Measurements from ENCODE around the gene ERICH4. TPM values are rescaled to one million over a fixed set of nuclear protein-coding genes. Genes with fewer than 3 reads are reported as not detected.

Gene ERICH4
- total and polyA plus RNA-seq, 2 of the 13 experiments (the other 11 are each of a cell fraction or from before 2014, with no cell fraction given), result 0.40 to 0.64 TPM

- Histone ChIP-seq H4K20me1 (ENCODE audit: insufficient read depth, low read length) (no peaks in the 10 kb centered on the region), H3K4me1 (ENCODE audit: insufficient read depth, low read length) (peaks cover 23% of the 10 kb centered on the region), H3K36me3 (replicated peaks in 1 of 2; ENCODE audit: control insufficient read depth in 1 of 2, insufficient read depth in 2 of 2, low read length in 2 of 2) (no peaks in the 10 kb centered on the region), H3K79me2 (ENCODE audit: insufficient read depth, low read length) (peaks cover 32% of the 10 kb centered on the region), H3K9me3 (ENCODE audit: low read length) (no peaks in the 10 kb centered on the region), H3K4me2 (ENCODE audit: low read depth, low read length) (peak overlapping the region; percentile 83; the same call in 1 of the 2 replicates), H3K27ac (ENCODE audit: extremely low read length, insufficient read depth, low read length) (no peak overlapping the region), H3K4me3 (replicated peaks in 1 of 3; ENCODE audit: insufficient read depth in 1 of 3, low read depth in 2 of 3, low read length in 3 of 3) (no peak overlapping the region), H3K9ac (ENCODE audit: insufficient read depth, low read depth, low read length) (no peak overlapping the region), H3K27me3 (ENCODE audit: control insufficient read depth in 1 of 2, insufficient read depth in 2 of 2, low read length in 2 of 2) (no peaks in the 10 kb centered on the region; a peak in 1 of 5 replicates), H2AFZ (ENCODE audit: low read length) (no peak overlapping the region)
- 97% methylated on average over 2 of the region's 2 CpGs for WGBS (ENCODE audit: low lambda C conversion rate)
- DNase-seq (ENCODE audit: low spot score), result no peak
- no TSS peak for BruUV-seq (replicated peaks)
- in situ Hi-C loops (cut with HindIII; ENCODE audit: extremely low pct_ligation_motif_present, low pct_unique_long_range_greater_than_20kb), result no loop called here
- ChIA-PET CTCF (ENCODE audit: low intra/inter-chr PET ratio, low total read pairs) (no interaction called here), POLR2A (interaction anchor here (1.6 kb wide), 1 partner anchor 9 kb away, joined by 8 read pairs; no protein-coding TSS in a partner anchor)
- no peak for FAIRE-seq
- TF ChIP-seq CENPX (CRISPR knock-in tag; IDR thresholded peaks at IDR 0.05), result no peak
- intact Hi-C loops (cut with micrococcal nuclease; ENCODE audit: unreplicated experiment), result no loop called here
- no peak for ATAC-seq
Measured at GRCh38 chr19:41399525-41399924, 43.4 kb upstream of the ERICH4 start.

DNA sequence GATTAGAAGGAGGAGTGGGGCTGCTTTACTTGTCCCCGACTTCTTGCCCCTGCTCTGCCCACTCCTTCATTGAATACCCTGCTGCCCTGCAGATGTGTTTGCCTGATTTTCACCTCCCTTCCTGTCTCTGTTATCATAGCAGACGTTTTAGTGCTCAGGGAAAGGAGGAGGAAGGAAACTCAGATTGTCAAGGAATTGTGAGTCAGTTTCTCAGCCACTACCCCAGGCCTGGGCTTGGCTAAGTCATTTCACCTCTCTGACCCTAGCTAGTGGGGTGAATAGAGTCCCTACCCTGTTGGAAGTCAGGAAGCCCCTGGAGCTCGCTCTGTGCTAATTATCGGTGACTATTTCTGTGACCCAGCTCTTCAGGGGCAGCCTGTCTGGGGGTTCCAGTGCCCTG, 41.5 kb upstream of the ERICH4 start:
- Histone ChIP-seq H3K9me3 (ENCODE audit: low read length) (no peaks in the 10 kb centered on the region), H3K27me3 (ENCODE audit: control insufficient read depth in 1 of 2, insufficient read depth in 2 of 2, low read length in 2 of 2) (no peaks in the 10 kb centered on the region; a peak in 1 of 5 replicates), H3K4me2 (ENCODE audit: low read depth, low read length) (no peak overlapping the region), H3K9ac (ENCODE audit: insufficient read depth, low read depth, low read length) (no peak overlapping the region), H3K4me3 (replicated peaks in 1 of 3; ENCODE audit: insufficient read depth in 1 of 3, low read depth in 2 of 3, low read length in 3 of 3) (no peak overlapping the region), H3K27ac (ENCODE audit: extremely low read length, insufficient read depth, low read length) (no peak overlapping the region), H4K20me1 (ENCODE audit: insufficient read depth, low read length) (no peaks in the 10 kb centered on the region), H3K79me2 (ENCODE audit: insufficient read depth, low read length) (peaks cover 21% of the 10 kb centered on the region), H2AFZ (ENCODE audit: low read length) (no peak overlapping the region), H3K36me3 (replicated peaks in 1 of 2; ENCODE audit: control insufficient read depth in 1 of 2, insufficient read depth in 2 of 2, low read length in 2 of 2) (no peaks in the 10 kb centered on the region), H3K4me1 (ENCODE audit: insufficient read depth, low read length) (peaks cover 9% of the 10 kb centered on the region)
- FAIRE-seq, result no peak
- no peak for DNase-seq (ENCODE audit: low spot score)
- CTCF ChIA-PET (ENCODE audit: low intra/inter-chr PET ratio, low total read pairs), result no interaction called here
- POLR2A ChIA-PET, result no interaction called here
- ATAC-seq, result no peak
- WGBS (ENCODE audit: low lambda C conversion rate), result 92% methylated on average over 4 of the region's 4 CpGs
- intact Hi-C loops (cut with micrococcal nuclease; ENCODE audit: unreplicated experiment), result no loop called here
- no TSS peak for BruUV-seq (replicated peaks)
- in situ Hi-C loops (cut with HindIII; ENCODE audit: extremely low pct_ligation_motif_present, low pct_unique_long_range_greater_than_20kb), result no loop called here
- TF ChIP-seq HDAC1 (CRISPR knock-in tag; IDR thresholded peaks at IDR 0.05) (no peak), ESRRA (CRISPR knock-in tag; IDR thresholded peaks at IDR 0.05; ENCODE audit: low read depth) (no peak), HOXA3 (CRISPR knock-in tag; IDR thresholded peaks at IDR 0.05) (no peak), ZNF891 (CRISPR knock-in tag; IDR thresholded peaks at IDR 0.05) (no peak), ZNF205 (CRISPR knock-in tag; IDR thresholded peaks at IDR 0.05) (no peak), TMF1 (CRISPR knock-in tag; IDR thresholded peaks at IDR 0.05; ENCODE audit: low read depth) (no peak), RARG (CRISPR knock-in tag; IDR thresholded peaks at IDR 0.05; ENCODE audit: low read depth) (no peak), SIN3A (IDR thresholded peaks at IDR 0.05; ENCODE audit: borderline replicate concordance, low read depth, low read length) (no peak), SP140L (CRISPR knock-in tag; IDR thresholded peaks at IDR 0.05; ENCODE audit: borderline replicate concordance) (no peak), ZNF484 (CRISPR knock-in tag; IDR thresholded peaks at IDR 0.05; ENCODE audit: borderline replicate concordance, low read depth) (no peak), BRCA1 (CRISPR knock-in tag; IDR thresholded peaks at IDR 0.05) (no peak), ARNT2 (CRISPR knock-in tag; IDR thresholded peaks at IDR 0.05; ENCODE audit: low read depth) (no peak), ZNF496 (CRISPR knock-in tag; IDR thresholded peaks at IDR 0.05; ENCODE audit: insufficient replicate concordance) (no peak)
- TF ChIP-seq, protein P1, sequence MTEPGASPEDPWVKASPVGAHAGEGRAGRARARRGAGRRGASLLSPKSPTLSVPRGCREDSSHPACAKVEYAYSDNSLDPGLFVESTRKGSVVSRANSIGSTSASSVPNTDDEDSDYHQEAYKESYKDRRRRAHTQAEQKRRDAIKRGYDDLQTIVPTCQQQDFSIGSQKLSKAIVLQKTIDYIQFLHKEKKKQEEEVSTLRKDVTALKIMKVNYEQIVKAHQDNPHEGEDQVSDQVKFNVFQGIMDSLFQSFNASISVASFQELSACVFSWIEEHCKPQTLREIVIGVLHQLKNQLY (CRISPR knock-in tag; IDR thresholded peaks at IDR 0.05), result no peak
- TF ChIP-seq, protein P2, sequence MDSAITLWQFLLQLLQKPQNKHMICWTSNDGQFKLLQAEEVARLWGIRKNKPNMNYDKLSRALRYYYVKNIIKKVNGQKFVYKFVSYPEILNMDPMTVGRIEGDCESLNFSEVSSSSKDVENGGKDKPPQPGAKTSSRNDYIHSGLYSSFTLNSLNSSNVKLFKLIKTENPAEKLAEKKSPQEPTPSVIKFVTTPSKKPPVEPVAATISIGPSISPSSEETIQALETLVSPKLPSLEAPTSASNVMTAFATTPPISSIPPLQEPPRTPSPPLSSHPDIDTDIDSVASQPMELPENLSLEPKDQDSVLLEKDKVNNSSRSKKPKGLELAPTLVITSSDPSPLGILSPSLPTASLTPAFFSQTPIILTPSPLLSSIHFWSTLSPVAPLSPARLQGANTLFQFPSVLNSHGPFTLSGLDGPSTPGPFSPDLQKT (CRISPR knock-in tag; IDR thresholded peaks at IDR 0.05; ENCODE audit: borderline replicate concordance), result no peak

Data from HepG2 (cell line).